ENCODE data around the gene PIANP.

PIANP gene

GRCh38 chr12:6667559-6668210 is 32.9 kb downstream of the PIANP start:
- DNase-seq (ENCODE audit: low read depth) = no peak

GRCh38 chr12:6666211-6666610 is 34.4 kb downstream of the PIANP start:
- no peak for DNase-seq (ENCODE audit: low read depth)

GRCh38 chr12:6664902-6665301 is 35.7 kb downstream of the PIANP start:
- DNase-seq (ENCODE audit: low read depth) = no peak

DNA sequence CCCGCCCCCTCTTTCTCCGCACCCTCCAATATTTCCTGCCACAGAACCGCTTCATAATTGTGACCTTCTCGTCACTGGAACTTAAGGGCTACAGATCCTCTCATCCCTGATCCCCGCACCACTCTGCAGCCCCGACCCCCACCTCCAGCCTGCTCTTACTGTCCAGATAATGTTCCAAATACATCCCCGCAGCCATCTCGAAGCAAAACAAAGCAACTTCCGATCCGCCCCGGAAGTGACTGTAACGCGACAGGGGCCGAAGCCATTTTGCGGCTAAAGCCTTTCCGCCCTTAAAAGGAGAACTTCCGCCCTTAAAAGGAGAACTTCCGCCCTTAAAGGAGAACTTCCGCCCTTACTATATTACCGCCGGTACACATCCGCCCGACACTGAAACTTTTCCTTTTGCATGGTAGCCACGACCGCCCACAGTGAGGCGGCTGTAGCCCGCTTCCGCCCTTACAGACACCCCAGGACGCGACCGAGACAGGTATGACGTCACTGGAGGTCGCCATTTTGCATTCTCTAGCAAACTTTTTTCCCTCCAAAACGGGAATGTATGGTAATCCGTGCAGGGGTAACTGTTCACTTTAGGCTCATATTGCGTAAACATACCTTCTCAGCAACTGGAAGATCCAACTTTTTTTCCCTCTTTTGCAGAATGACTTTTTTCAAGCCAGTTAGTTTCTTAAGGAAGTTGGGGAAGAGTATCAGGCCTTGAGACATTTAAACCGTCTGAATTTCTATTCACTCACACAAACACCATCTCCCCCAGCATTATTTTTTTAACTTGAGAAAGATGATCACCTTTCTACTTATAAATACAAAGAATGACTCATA is 37.5 kb downstream of the PIANP start, which contains the start of gene ING4:
ING4 (minus strand) TSS at position 214 of the 837 bp plus-strand sequence; CDS start at position 196, 18 bp downstream.
- peak; percentile 93 for DNase-seq (ENCODE audit: low read depth)

- DNase-seq (ENCODE audit: low read depth) = no peak
Observed at GRCh38 chr12:6662602-6662905, 38.1 kb downstream of the PIANP start.

GRCh38 chr12:6653987-6654386 is 46.6 kb downstream of the PIANP start:
- DNase-seq (ENCODE audit: low read depth) = no peak

DNA sequence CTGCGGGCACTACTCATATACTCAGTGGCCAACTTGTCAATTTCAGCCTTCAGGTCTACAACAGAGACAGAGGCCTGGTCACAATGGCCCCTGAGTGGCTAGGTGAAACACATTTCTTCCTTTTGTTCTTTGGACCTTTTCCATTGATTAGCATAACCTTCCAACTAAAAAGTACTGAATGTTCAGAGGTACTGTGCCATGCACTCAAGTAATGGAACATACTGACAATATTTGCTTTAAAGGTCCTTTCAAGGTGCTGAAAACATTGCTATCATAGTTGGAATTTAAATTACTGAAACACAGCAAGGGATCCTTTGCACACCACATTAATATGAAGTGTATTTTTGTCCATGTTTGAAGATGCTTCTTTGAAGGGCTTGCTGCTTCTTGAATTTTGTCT is 47.3 kb downstream of the PIANP start:
- no peak for DNase-seq (ENCODE audit: low read depth)

GRCh38 chr12:6652391-6652790 is 48.2 kb downstream of the PIANP start:
- DNase-seq (ENCODE audit: low read depth) = no peak

GRCh38 chr12:6650832-6651231 is 49.8 kb downstream of the PIANP start:
- no peak for DNase-seq (ENCODE audit: low read depth)

DNA sequence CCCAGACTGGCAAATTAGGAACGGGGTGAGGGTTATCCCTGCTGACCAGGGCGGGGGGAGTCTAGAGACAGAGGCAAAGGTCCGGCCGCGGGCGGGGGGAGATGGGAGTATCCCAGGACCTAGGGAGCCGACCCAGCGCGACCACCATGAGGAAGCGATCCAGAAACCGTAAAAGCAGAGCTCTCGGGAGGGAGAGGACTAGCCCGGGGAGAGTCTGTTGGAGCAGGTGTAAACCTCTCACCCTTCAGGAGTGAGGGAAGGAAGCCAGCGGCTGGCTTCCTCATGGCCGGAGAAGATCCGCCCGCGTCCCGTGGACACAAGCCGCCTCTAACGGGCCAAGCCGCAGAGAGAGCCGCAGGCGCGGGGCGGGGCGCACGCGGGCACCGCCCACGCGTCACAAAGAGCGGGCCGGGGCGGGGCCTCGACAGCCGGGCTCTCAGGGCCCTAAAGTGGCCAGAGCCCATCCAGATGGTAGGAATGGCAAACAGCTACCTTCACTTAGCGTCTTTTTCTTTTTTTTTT is 53.5 kb downstream of the PIANP start, which contains the start of gene ACRBP:
ACRBP (minus strand) TSS at position 350 of the 522 bp plus-strand sequence; CDS start at position 284, 66 bp downstream.
- DNase-seq (ENCODE audit: low read depth) = no peak

GRCh38 chr12:6646276-6647082 is 54.1 kb downstream of the PIANP start:
- no peak for DNase-seq (ENCODE audit: low read depth)

DNA sequence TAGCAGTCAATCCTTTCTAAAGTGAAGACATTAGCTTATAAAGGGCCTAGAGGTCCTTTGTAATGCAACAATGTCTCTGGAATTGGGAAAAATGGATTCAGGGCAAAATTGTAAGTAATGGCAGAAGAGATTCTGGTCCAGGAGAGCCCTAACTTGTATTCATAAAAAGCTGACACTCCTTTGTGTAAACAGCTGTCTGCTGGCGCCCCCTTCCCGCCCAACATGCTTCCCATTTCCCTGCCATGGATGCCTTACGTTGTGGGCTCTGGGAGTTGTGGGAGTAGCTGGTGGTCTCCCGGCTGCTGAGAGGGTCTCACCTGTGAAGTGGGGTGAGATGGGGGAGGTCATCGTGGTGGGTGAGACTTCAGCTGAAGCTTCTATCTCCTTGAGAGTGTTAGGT is 55.7 kb downstream of the PIANP start:
- no peak for DNase-seq (ENCODE audit: low read depth)

DNA sequence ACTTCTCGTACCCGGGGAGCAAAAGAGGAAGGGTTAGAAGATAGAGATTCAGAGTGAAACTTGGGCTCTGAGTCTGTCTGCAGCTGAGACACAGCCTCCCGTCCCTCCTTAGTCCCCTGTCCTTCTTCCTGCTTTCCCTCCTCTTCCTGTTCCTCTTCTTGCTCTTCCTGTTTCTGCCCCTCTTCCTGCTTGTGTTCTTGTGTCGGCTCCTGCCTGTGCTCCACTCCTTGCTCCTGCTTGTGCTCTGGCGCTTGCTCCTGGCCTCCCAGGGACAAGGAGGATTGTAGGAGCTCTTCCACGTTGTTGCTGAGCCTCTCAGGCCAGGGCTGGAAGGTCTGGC is 56.4 kb downstream of the PIANP start:
- no peak for DNase-seq (ENCODE audit: low read depth)
